ENCODE data around the gene STON2.

The STON2 gene

DNA sequence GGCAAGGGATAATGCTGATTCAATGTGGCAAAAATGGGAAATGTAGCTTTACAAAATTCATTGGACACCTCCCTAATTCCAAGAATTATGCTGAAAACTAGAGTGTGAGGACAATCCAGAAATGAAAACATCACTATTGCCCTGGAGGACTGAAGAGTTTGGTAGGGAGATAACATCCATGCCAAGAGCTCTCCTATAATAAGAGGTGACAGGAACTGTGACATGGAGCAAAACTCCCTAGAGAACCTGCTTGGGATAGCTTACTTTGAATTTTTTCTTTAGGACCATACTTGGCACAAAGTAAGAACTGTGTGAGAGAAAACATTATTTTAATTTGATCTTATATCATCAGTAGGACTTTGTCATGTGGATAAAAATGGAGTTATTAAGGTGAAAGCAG is 48.9 kb downstream of the STON2 start:
- peaks cover 15 to 28% (median 19%) of the 10 kb centered on the region in 11 experiments; a peak in 21 of 22 replicates for H3K9me3 ChIP-seq (replicated peaks in 1 of 11)
- H3K9ac ChIP-seq, result no peak overlapping the region
- no peaks in the 10 kb centered on the region for H4K20me1 ChIP-seq
- no peak overlapping the region for H3K4me2 ChIP-seq
- no peak overlapping the region for H3K27ac ChIP-seq
- no peaks in the 10 kb centered on the region for H3K36me3 ChIP-seq
- no peaks in the 10 kb centered on the region; a peak in 1 of 20 replicates for H3K4me1 ChIP-seq
- no peaks in the 10 kb centered on the region for H3K27me3 ChIP-seq
- H3K4me3 ChIP-seq, result no peak overlapping the region
- TF ChIP-seq Cebpa-rat (IDR thresholded peaks at IDR 0.05), result no peak

DNA sequence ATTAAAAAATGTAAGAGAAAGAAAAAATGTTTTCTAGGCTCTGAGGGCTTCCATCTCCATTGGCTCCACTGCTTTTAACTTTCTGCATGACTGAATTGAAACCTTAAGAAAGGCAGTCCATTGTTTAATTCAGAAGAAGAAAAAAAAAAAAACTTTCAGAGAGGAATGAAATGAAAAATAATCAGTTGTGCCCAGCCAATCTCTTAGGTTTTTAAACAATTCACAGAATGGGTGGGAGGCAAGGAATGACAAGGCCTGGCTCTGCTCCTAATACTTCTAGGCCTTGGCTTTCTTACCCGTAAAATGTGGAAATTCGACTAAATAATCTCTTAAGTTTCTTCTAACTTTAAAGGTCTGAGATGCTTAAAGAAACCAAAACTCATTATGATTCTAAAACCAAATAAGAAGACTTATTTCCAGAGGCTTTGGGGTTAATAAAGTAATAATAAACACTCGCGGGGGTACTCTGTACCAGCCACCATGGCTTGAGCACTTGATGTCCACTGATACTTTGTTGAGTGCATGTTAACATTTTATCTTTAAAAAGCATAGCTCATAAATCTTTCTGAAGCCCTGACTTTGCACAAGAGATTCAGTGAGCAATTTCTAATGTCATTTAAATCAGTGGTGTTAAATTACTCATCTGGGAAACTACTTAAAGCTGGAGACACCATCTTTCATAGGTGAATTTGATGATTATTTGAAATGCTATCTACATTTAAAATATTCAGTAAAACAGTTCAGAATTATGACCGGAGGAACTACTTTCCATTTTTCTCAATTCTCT is 49.6 kb downstream of the STON2 start:
- H3K36me3 ChIP-seq, result no peaks in the 10 kb centered on the region
- no peak overlapping the region for H3K27ac ChIP-seq
- no peak overlapping the region for H3K4me3 ChIP-seq
- no peaks in the 10 kb centered on the region for H3K27me3 ChIP-seq
- no peak overlapping the region for H3K9ac ChIP-seq
- TF ChIP-seq Cebpa-rat (IDR thresholded peaks at IDR 0.05), result no peak
- no peak overlapping the region for H3K4me2 ChIP-seq
- H4K20me1 ChIP-seq, result no peaks in the 10 kb centered on the region
- no peaks in the 10 kb centered on the region; a peak in 1 of 20 replicates for H3K4me1 ChIP-seq
- peaks cover 15 to 27% (median 19%) of the 10 kb centered on the region in 11 experiments; a peak in 21 of 22 replicates for H3K9me3 ChIP-seq (replicated peaks in 1 of 11)

DNA sequence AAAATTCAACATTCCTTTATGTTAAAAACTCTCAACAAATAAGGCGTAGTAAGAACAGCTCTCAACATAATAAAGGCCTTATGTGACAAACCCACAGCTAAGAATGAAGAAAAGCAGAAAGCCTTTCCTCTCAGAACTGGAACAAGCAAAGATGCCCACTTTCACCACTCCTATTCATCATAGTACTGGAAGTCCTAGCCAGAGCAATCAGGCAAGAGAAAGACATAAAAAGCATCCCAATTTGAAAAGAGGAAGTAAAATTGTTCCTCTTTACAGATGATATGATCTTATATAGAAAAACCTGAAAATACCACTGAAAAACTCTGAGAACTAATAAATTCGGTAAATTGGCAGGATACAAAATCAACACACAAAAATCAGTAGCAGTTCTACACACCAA is 52.1 kb downstream of the STON2 start:
- TF ChIP-seq Cebpa-rat (IDR thresholded peaks at IDR 0.05), result no peak
- H3K9me3 ChIP-seq (replicated peaks in 1 of 11), result peaks cover 0 to 7% (median 0%) of the 10 kb centered on the region in 11 experiments; a peak in 1 of 22 replicates
- no peaks in the 10 kb centered on the region for H3K36me3 ChIP-seq
- no peak overlapping the region for H3K9ac ChIP-seq
- no peak overlapping the region for H3K4me2 ChIP-seq
- no peak overlapping the region for H3K4me3 ChIP-seq
- H4K20me1 ChIP-seq, result no peaks in the 10 kb centered on the region
- no peaks in the 10 kb centered on the region; a peak in 1 of 20 replicates for H3K4me1 ChIP-seq
- H3K27me3 ChIP-seq, result no peaks in the 10 kb centered on the region
- H3K27ac ChIP-seq, result no peak overlapping the region

DNA sequence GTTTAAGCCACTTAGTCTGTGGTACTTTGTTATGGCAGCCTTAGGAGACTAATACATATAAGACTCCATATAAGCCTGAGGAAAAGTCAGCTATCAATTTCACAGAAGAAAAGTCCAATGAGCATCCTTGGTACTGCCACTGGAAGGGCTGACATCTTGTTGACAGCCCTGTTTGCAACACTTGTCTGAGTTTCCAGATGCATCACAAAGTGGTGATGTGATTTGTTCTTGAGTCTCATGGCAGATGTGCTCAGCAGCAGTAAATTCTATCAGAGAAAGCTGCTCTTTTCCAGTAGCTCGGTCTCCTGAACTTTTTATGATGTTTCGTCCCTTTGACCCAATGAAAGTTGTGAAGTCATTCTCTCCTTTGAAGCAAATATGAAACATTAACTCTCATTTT is 54.3 kb downstream of the STON2 start:
- Histone ChIP-seq H3K27me3 (no peaks in the 10 kb centered on the region), H3K9ac (no peak overlapping the region), H3K4me1 (no peaks in the 10 kb centered on the region; a peak in 1 of 20 replicates), H4K20me1 (no peaks in the 10 kb centered on the region), H3K36me3 (no peaks in the 10 kb centered on the region), H3K27ac (no peak overlapping the region), H3K9me3 (replicated peaks in 1 of 11) (peaks cover 0 to 7% (median 0%) of the 10 kb centered on the region in 11 experiments; a peak in 1 of 22 replicates), H3K4me3 (no peak overlapping the region), H3K4me2 (no peak overlapping the region)
- no peak for TF ChIP-seq Cebpa-rat (IDR thresholded peaks at IDR 0.05)

DNA sequence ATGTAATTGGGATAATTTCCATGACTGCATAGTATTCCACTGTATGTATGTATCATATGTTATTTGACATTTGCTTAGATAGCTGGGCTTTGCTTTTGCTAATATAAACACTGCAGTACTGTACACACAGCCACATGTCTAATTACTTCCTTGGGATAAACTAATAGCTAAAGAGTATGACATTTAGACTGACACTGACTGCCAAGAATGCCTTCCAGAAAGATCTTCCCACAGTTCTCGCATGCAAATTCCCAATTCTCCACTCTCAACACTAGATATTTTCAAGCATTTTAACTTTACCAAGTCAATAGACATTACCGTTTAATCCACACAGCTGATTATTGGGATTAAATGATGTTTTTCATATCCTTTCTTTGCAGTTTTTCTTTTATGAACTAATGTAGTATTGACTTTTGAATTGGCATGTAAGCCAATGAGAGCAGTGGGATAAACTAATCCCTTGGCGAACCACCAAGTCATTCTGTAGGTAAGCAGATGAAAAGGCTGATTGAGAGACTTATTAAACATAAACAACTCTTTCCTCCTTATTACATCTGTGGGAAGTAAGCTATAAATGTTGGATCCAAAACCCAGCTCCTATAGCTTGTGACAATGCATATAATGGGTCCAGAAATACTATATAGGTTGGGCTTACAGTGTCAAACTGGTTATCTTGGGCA is 55.5 kb downstream of the STON2 start:
- Histone ChIP-seq H3K4me1 (no peaks in the 10 kb centered on the region; a peak in 1 of 20 replicates), H3K4me2 (no peak overlapping the region), H3K9ac (no peak overlapping the region), H3K9me3 (replicated peaks in 1 of 11) (peaks cover 0 to 4% (median 0%) of the 10 kb centered on the region in 11 experiments; a peak in 1 of 22 replicates), H3K27ac (no peak overlapping the region), H3K27me3 (no peaks in the 10 kb centered on the region), H3K36me3 (no peaks in the 10 kb centered on the region), H4K20me1 (no peaks in the 10 kb centered on the region), H3K4me3 (no peak overlapping the region)
- TF ChIP-seq Cebpa-rat (IDR thresholded peaks at IDR 0.05), result no peak

DNA sequence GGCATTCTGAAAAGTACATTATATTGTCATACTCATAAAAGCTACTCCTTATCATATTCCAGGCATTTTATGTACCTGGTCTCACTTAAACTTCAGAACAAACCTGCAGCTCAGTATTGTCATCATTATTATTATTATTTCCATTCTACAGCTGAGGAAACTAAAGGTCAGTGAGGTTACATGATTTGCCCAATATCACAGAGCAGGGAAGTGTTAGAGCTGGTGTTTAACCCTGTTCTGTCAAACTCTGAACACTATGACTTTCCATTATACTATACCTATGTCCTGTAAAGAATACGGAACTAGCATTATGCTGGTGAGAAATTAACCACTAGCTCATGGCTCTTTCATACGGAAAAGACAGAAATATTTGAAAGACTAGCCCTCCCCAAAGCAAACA is 56.4 kb downstream of the STON2 start:
- no peak overlapping the region for H3K27ac ChIP-seq
- no peaks in the 10 kb centered on the region for H3K27me3 ChIP-seq
- no peak for TF ChIP-seq Cebpa-rat (IDR thresholded peaks at IDR 0.05)

DNA sequence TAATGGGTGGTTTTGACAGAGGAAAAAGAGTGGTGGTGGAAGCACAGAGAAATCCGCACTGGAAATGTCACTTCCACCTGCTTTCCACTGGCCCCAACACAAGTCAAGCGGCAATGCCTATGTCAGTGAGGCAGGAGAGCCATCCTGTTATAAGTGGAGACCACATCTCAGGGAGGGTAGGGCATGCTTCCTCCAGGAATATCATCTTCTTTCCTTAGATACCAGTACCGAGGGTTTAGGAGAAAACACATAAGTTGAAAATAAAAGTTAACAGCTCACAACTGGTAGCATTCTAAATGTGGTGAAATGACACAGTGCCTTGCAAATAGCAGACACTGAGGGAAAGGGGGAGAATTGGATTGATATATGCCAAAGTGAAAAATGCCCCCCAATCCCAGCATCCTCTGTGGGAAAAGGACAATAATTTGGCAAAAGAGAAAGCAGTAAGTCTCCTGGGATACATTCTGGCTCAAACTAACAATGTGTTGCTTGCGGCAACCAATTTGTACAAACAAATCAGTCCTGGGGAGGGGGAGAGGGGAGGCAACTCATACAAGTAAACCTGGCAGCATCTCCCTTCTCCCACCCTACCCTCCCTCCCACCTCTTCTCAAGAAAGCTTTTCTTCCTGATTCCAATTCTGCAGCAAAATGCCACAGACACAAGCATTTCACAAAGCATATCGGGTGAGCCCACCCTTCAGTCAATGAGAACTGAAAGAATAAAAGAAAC is 57.1 kb downstream of the STON2 start:
- TF ChIP-seq Cebpa-rat (IDR thresholded peaks at IDR 0.05), result no peak
- no peak overlapping the region for H3K9ac ChIP-seq
- no peaks in the 10 kb centered on the region for H3K9me3 ChIP-seq (replicated peaks in 1 of 11)
- no peak overlapping the region for H3K4me2 ChIP-seq
- no peaks in the 10 kb centered on the region; a peak in 1 of 20 replicates for H3K4me1 ChIP-seq
- no peaks in the 10 kb centered on the region for H4K20me1 ChIP-seq
- H3K27ac ChIP-seq, result no peak overlapping the region
- H3K36me3 ChIP-seq, result no peaks in the 10 kb centered on the region
- H3K4me3 ChIP-seq, result no peak overlapping the region
- H3K27me3 ChIP-seq, result no peaks in the 10 kb centered on the region

More for the DNA sequence above, 56.4 kb downstream of the STON2 start:
- no peak overlapping the region for H3K4me2 ChIP-seq
- no peak overlapping the region for H3K4me3 ChIP-seq
- H3K4me1 ChIP-seq, result no peaks in the 10 kb centered on the region; a peak in 1 of 20 replicates
- no peaks in the 10 kb centered on the region for H4K20me1 ChIP-seq
- H3K36me3 ChIP-seq, result no peaks in the 10 kb centered on the region
- no peaks in the 10 kb centered on the region for H3K9me3 ChIP-seq (replicated peaks in 1 of 11)
- H3K9ac ChIP-seq, result no peak overlapping the region

DNA sequence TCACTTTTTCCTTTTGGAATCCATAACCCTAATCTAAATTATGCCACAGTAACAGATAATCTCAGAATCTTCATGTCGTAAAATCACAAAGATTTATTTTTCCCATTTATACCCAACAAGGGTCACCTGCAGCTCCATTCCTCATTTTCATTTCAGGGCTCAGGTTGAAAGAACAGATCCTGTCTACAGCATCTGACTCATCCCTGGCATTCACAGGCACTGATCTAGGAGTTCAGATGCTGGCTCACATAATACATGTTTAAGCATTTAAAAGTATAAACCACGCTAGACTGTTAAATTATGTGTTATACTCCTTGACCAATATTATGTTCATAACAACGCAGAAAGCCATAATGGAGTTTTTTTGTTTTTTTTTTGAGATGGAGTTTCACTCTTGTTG is 58.3 kb downstream of the STON2 start:
- TF ChIP-seq Cebpa-rat (IDR thresholded peaks at IDR 0.05), result no peak

DNA sequence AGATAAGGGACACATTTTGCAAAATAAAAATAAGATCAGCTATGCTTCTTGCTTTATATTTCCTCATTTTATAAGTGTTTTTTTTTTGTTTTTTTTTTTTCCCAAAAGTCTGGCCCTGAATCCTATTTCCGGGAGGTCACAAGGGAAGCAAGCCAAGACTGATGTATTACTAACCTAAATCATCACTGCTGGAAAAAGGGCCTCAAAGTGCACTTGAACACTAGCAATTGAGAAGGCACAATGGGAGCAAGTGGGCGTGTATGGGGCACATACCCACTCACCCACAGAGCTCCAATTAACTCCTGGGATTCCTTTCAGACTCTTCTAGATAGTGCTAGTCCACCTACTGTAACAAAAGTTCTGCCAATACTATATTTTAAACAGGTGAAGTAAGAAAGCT is 58.8 kb downstream of the STON2 start:
- H3K27ac ChIP-seq, result no peak overlapping the region
- no peak overlapping the region for H3K9ac ChIP-seq
- H4K20me1 ChIP-seq, result no peaks in the 10 kb centered on the region
- no peak overlapping the region for H3K4me2 ChIP-seq
- TF ChIP-seq Cebpa-rat (IDR thresholded peaks at IDR 0.05), result no peak
- H3K9me3 ChIP-seq (replicated peaks in 1 of 11), result no peaks in the 10 kb centered on the region
- no peak overlapping the region for H3K4me3 ChIP-seq
- H3K36me3 ChIP-seq, result no peaks in the 10 kb centered on the region
- H3K27me3 ChIP-seq, result no peaks in the 10 kb centered on the region
- H3K4me1 ChIP-seq, result no peaks in the 10 kb centered on the region

More for the DNA sequence above, 58.3 kb downstream of the STON2 start:
- Histone ChIP-seq H3K4me3 (no peak overlapping the region), H3K27me3 (no peaks in the 10 kb centered on the region), H3K4me1 (no peaks in the 10 kb centered on the region), H3K9ac (no peak overlapping the region), H3K36me3 (no peaks in the 10 kb centered on the region), H3K9me3 (replicated peaks in 1 of 11) (no peaks in the 10 kb centered on the region), H3K27ac (no peak overlapping the region), H4K20me1 (no peaks in the 10 kb centered on the region), H3K4me2 (no peak overlapping the region)

Data from BLaER1 treated with 17β-estradiol and CSF1 and Interleukin-3, amounts not matched to agents 10 nM and 100 nM (cell line).